Subcutaneous abdominal adipose tissue (tissue), 5 donors: ENCODE results near the gene LPAR1.

Experiments
- H3K27ac ChIP-seq: one replicate; pipeline ENCODE4 v1.7.0; 2013; ENCODE audit warnings: low read depth, mild to moderate bottlenecking, inconsistent platforms, low read length, moderate library complexity
- H3K27me3 ChIP-seq, 5 donors: one replicate each; pipeline ENCODE4 v1.7.0; 2013; ENCODE audit warnings: low read length in 5 of 5, inconsistent platforms in 1 of 5; ENCODE audit not compliant: control insufficient read depth in 5 of 5, insufficient read depth in 4 of 5
- H3K36me3 ChIP-seq, 5 donors: one replicate each; pipeline ENCODE4 v1.7.0; 2013; ENCODE audit warnings: low read length in 5 of 5; ENCODE audit not compliant: control insufficient read depth in 5 of 5, insufficient read depth in 5 of 5
- H3K4me1 ChIP-seq, 5 donors: one replicate each; pipeline ENCODE4 v1.7.0; 2013; ENCODE audit warnings: low read length in 5 of 5, mild to moderate bottlenecking in 3 of 5, moderate library complexity in 1 of 5; ENCODE audit not compliant: control insufficient read depth in 5 of 5, insufficient read depth in 5 of 5
- H3K4me3 ChIP-seq, 5 donors: one replicate each; pipeline ENCODE4 v1.7.0; 2013; ENCODE audit warnings: low read length in 5 of 5, low read depth in 1 of 5
- H3K9ac ChIP-seq, 5 donors: one replicate each; pipeline ENCODE4 v1.7.0; 2013; ENCODE audit warnings: low read length in 5 of 5, mild to moderate bottlenecking in 4 of 5, moderate library complexity in 3 of 5
- H3K9me3 ChIP-seq, 5 donors: one replicate each; pipeline ENCODE4 v1.7.0; 2013; ENCODE audit warnings: low read length in 5 of 5; ENCODE audit not compliant: control insufficient read depth in 5 of 5
- donor health status: healthy.
- donor health status: healthy.
- donor health status: healthy.
- donor health status: healthy.
- donor health status: healthy.

Gene LPAR1, protein sequence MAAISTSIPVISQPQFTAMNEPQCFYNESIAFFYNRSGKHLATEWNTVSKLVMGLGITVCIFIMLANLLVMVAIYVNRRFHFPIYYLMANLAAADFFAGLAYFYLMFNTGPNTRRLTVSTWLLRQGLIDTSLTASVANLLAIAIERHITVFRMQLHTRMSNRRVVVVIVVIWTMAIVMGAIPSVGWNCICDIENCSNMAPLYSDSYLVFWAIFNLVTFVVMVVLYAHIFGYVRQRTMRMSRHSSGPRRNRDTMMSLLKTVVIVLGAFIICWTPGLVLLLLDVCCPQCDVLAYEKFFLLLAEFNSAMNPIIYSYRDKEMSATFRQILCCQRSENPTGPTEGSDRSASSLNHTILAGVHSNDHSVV

DNA sequence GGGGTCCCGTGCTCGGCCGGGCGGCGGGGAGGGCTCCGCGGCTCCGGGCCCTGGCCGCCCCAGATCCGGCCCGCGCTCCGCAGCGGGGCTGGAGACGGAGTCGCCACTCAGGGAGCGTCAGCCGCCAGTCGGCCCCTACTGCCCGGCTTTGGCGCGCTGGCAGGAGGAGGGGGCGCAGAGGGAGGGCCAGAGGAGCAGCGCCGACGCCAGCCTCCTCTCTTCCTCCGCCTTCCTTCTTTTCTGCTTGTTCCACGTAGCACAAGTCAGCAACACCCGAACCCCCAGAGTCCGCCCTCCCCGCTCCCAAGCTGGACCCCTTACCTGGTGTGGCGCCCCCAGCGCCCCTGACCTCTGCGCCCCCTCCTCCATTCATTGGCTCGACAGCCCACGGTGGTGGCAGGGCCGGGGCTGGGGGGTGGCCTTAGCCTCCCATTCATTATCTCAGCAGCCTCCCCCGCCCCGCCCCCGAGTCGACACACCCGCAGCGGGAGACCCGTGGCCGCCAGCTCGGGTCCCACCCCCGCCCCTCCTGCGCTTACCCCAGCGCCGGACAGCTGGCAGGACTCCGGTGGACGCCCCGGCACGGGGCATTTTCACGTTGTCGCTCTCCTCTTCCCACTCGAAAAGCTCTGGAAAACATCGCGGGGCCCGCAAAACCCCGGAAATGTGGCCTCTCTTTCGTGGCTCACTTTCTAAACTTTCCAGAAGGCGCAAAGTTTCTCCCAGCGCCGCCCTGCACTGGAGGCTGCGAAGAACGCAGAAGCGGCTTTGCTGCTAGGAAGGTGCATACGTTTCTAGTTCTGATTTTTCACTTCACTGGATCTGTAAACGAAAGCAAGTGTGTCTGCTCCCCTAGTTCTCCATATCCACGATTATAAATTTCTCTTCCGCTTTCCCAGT is at the start of gene LPAR1:
LPAR1 (minus strand) TSS at position 140 of the 900 bp plus-strand sequence. CDS start 66,353 bp downstream, outside the sequence.
- Histone ChIP-seq H3K9ac (peak within 1 kb of the TSS in 4 of 5 donors; percentile 39 to 65 (median 60)), H3K36me3 (no peaks in the 10 kb centered on the region), H3K9me3 (no peaks in the 10 kb centered on the region), H3K4me1 (peaks cover 0 to 32% (median 26%) of the 10 kb centered on the region in 5 donors), H3K27me3 (peaks cover 0 to 16% (median 16%) of the 10 kb centered on the region in 5 donors), H3K27ac (peak within 1 kb of the TSS; percentile 70), H3K4me3 (peak within 1 kb of the TSS; percentile 67 to 90 (median 80))

DNA sequence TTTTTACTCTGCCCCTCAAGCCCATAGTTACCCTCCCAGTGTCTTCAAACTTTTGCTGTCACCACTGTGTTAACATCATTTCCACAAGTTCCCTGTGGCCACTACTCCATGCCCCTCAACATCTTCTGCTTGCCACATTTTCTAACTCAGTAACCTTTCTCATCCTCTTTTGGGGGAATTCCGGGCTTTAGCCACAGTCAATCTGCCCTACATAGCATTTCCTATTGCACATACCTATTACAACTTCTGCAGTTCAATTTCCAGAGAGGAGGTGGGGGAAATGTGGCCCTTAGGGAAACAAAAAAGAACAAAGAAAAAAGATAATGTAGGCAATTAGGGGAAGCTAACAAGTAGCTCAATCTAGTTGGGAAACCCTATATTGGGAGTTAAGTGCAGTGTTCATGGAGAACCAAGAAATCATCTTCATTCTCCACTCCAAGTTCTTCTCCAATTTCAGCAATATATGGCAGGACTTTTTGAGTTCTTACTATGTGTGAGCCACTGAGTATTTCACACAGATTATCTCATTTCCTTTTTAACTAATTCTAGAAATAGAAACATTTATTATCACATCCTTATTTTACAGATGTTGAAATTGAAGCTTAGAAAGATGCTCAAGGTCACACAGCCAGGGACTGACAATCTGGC is 40.2 kb upstream of the LPAR1 start:
- Histone ChIP-seq H3K27ac (no peak overlapping the region), H3K4me3 (no peak overlapping the region), H3K27me3 (no peaks in the 10 kb centered on the region), H3K36me3 (no peaks in the 10 kb centered on the region), H3K9me3 (no peaks in the 10 kb centered on the region), H3K4me1 (no peaks in the 10 kb centered on the region), H3K9ac (no peak overlapping the region)

DNA sequence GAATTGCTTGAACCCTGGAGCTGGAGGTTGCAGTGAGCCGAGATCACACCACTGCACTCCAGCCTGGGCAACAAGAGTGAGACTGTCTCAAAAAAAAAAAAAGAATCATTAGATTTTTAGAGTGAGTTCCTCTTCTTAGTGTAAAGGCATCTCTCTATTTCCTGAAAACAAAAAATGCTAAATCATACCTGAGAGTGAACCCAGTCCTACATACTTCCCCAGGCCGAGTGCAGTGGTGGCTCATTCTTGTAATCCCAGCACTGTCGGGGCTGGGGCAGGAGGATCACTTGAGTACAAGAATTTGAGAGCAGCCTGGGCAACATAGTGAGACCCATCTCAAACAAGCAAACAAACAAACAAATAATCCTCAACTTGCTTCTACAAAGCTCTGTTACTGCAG is 38.2 kb upstream of the LPAR1 start:
- Histone ChIP-seq H3K4me3 (no peak overlapping the region), H3K9ac (no peak overlapping the region), H3K4me1 (no peaks in the 10 kb centered on the region), H3K27me3 (no peaks in the 10 kb centered on the region), H3K9me3 (no peaks in the 10 kb centered on the region), H3K36me3 (no peaks in the 10 kb centered on the region), H3K27ac (no peak overlapping the region)

DNA sequence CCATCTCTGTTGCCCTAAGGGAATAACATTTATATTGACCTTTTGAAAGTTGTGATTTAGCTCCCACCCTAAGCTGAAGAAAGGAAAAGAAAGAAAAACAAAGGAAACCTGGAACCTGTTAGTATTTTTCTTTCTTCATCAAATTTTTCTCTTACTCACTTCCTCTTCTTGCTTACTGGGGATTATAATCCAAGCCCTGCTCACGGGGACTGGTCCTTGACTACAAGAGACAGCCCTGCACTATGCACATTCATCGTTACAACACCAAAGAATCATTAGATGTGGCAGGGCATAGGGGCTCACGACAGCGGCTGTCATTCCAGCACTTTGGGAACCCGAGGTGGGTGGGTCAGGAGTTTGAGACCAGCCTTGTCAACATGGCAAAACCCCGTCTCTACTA is 37.8 kb upstream of the LPAR1 start:
- Histone ChIP-seq H3K4me3 (no peak overlapping the region), H3K9ac (no peak overlapping the region), H3K4me1 (no peaks in the 10 kb centered on the region), H3K9me3 (no peaks in the 10 kb centered on the region), H3K27me3 (no peaks in the 10 kb centered on the region), H3K36me3 (no peaks in the 10 kb centered on the region), H3K27ac (no peak overlapping the region)

DNA sequence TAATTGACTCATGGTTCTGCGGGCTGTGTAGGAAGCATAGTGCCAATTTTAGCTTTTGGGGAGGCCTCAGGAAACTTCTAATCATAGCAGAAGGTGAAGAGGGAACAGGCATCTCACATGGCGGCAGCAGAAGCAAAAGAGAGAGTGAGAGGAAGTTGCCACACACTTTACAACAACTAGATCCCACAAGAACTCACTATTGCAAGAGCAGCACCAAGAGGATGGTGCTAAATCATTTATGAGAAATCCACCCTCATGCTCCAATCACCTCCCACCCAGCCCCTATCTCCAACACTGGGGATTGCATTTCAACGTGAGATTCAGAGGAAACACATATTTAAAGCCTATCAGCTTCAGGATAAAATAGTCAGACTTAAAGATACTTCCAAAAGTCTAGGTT is 36.1 kb upstream of the LPAR1 start:
- no peaks in the 10 kb centered on the region for H3K9me3 ChIP-seq
- H3K27ac ChIP-seq: no peak overlapping the region
- no peaks in the 10 kb centered on the region for H3K36me3 ChIP-seq
- no peak overlapping the region for H3K9ac ChIP-seq
- H3K27me3 ChIP-seq: no peaks in the 10 kb centered on the region
- no peaks in the 10 kb centered on the region for H3K4me1 ChIP-seq
- no peak overlapping the region for H3K4me3 ChIP-seq

DNA sequence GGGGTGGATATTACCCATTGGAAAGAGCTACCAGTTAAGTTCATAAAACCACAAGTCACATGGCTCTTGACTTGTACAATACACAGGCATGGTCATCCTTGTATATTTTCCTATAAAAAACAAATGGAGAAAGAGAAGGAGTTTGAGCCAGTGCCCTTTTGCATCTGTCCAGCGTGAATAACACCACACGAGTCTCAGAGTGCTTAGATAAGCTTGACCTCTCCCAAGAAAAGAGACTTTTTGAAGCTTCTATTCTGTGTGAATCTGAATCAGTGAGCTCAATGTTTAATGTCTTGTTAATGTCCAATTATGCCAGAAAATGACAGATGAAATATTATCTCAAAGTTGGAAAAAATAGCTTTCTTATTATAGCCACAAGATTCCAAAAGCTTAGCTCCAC is 30.9 kb upstream of the LPAR1 start:
- no peaks in the 10 kb centered on the region for H3K9me3 ChIP-seq
- H3K4me3 ChIP-seq: no peak overlapping the region
- H3K36me3 ChIP-seq: no peaks in the 10 kb centered on the region
- no peaks in the 10 kb centered on the region for H3K27me3 ChIP-seq
- H3K4me1 ChIP-seq: peaks cover 0 to 25% (median 14%) of the 10 kb centered on the region in 5 donors
- H3K9ac ChIP-seq: no peak overlapping the region
- peak overlapping the region; percentile 38 for H3K27ac ChIP-seq

DNA sequence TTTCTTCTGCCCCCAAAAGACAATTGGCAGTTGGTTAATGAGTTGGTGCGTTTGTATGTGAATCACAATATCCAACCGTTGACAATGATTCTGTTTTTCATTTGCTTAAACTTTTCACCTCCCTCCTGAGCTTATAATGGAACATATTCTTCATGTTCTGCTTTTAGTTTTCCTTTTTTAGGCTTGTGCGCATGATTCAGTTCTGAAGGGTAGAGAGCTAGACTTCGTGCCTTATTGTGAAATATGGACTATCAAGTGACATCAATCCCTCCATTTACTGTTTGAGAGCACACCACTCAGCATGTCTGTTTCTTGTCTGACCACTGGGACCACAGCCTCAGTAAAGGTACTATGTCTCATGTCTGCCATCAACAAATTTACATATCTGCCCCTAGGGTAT is 30.5 kb upstream of the LPAR1 start:
- Histone ChIP-seq H3K9me3 (no peaks in the 10 kb centered on the region), H3K36me3 (no peaks in the 10 kb centered on the region), H3K4me1 (peaks cover 0 to 25% (median 14%) of the 10 kb centered on the region in 5 donors), H3K4me3 (peak overlapping the region in 1 of 5 donors; percentile 28), H3K9ac (peak overlapping the region in 1 of 5 donors; percentile 33), H3K27me3 (no peaks in the 10 kb centered on the region), H3K27ac (peak overlapping the region; percentile 60)

DNA sequence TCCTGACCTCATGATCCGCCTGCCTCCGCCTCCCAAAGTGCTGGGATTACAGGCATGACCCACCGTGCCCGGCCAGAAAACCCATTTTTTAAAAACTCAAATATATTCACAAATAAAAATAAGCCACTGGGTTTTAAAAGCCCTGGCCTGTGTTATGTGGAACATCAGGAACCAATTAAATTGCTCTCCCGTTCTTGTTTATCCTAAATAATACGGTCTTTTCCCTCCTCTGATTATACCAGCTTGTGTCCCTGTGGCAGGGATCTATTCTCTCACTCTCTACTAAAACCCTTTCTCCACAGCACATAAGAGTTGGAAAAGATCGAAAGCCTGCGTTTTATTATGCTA is 30.1 kb upstream of the LPAR1 start:
- H3K4me1 ChIP-seq: peaks cover 0 to 25% (median 14%) of the 10 kb centered on the region in 5 donors
- no peaks in the 10 kb centered on the region for H3K36me3 ChIP-seq
- H3K4me3 ChIP-seq: peak overlapping the region in 1 of 5 donors; percentile 28
- H3K27ac ChIP-seq: peak overlapping the region; percentile 60
- no peaks in the 10 kb centered on the region for H3K9me3 ChIP-seq
- H3K9ac ChIP-seq: peak overlapping the region in 1 of 5 donors; percentile 33
- no peaks in the 10 kb centered on the region for H3K27me3 ChIP-seq

DNA sequence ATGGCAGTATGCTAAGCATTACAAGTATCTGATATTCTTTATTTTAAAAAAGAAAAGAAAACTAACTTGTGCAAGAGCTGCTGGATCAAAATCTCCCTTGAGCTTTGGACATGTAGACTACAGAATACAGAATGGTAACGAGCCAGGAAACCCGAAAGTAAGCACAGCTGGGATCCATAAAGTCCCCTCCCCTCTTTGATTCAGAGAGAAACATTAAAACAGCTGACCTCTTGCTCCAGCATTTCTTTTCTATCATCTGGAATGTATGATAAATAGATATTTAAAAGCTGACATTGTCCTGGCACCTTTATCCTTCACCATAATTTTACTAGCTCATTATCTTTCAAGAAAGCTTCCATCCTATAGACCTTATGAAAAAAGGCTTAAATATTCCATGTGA is 28.2 kb upstream of the LPAR1 start:
- Histone ChIP-seq H3K36me3 (no peaks in the 10 kb centered on the region), H3K27ac (no peak overlapping the region), H3K9ac (no peak overlapping the region), H3K4me1 (peaks cover 0 to 25% (median 14%) of the 10 kb centered on the region in 5 donors), H3K9me3 (no peaks in the 10 kb centered on the region), H3K4me3 (peak overlapping the region in 1 of 5 donors; percentile 12), H3K27me3 (no peaks in the 10 kb centered on the region)
